Thyroid gland (tissue), 4 donors: ENCODE measurements around the gene MATN4.

ENCODE experiments used
- CTCF ChIP-seq, 6 experiments: fragments of 200-600 bp in 3 of 6; fragments of 450-650 bp in 3 of 6; sonication (generic) in 3 of 6; IDR thresholded peaks; one replicate each; pipeline ENCODE4 v1.5.1; 2016 to 2019; ENCODE audit warnings: antibody characterized with exemption in 6 of 6, mild to moderate bottlenecking in 2 of 6, inconsistent platforms in 1 of 6, moderate library complexity in 1 of 6
- POLR2A ChIP-seq, 2 donors: fragments of 450-650 bp; IDR thresholded peaks; one replicate each; pipeline ENCODE4 v1.6.1; 2017; ENCODE audit warnings: antibody characterized with exemption in 2 of 2, mild to moderate bottlenecking in 2 of 2, moderate library complexity in 1 of 2

GRCh38 chr20:45336530-45337366 is 28.6 kb upstream of the MATN4 start:
- TF ChIP-seq CTCF (IDR thresholded peaks at IDR 0.05) = no peak
- TF ChIP-seq POLR2A (IDR thresholded peaks at IDR 0.05) = peak in 1 of 2 donors; percentile 38
